PC-9 (cell line): ENCODE data around the gene CPED1.

Experiments used
- EZH2 ChIP-seq: fragments of 200-600 bp; sonication (generic); IDR thresholded peaks from 2 replicates; pipeline ENCODE4 v1.8.0; 2017; ENCODE audit warnings: antibody characterized with exemption, low read depth
- TF ChIP-seq, protein P1 (sequence below): fragments of 200-600 bp; sonication (generic); conservative IDR thresholded peaks from 2 replicates; pipeline ENCODE4 v1.6.1; 2017; ENCODE audit warnings: mixed run types, antibody characterized with exemption, mild to moderate bottlenecking, moderate library complexity

DNA sequence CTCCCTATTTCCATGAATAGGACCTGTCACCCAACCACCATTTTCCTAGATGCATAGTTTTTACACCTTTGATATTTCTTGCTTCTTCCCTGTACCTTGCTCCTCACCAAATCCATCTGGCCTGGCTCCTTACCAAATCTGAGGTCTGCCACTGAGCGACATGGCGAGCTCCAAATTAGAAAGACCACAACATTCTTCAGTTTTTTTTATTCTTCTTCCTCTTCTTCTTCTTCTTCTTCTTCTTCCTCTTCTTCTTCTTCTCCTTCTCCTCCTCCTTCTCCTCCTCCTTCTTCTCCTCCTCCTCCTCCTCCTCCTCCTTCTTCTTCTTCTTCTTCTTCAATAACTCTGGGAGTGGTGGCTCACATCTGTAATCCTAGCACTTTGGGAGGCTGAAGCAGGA lies 7.1 kb downstream of the CPED1 start:
- TF ChIP-seq, protein P1, sequence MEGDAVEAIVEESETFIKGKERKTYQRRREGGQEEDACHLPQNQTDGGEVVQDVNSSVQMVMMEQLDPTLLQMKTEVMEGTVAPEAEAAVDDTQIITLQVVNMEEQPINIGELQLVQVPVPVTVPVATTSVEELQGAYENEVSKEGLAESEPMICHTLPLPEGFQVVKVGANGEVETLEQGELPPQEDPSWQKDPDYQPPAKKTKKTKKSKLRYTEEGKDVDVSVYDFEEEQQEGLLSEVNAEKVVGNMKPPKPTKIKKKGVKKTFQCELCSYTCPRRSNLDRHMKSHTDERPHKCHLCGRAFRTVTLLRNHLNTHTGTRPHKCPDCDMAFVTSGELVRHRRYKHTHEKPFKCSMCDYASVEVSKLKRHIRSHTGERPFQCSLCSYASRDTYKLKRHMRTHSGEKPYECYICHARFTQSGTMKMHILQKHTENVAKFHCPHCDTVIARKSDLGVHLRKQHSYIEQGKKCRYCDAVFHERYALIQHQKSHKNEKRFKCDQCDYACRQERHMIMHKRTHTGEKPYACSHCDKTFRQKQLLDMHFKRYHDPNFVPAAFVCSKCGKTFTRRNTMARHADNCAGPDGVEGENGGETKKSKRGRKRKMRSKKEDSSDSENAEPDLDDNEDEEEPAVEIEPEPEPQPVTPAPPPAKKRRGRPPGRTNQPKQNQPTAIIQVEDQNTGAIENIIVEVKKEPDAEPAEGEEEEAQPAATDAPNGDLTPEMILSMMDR, result no peak
- no peak for TF ChIP-seq EZH2
